GM18498 (cell line): ENCODE data around the gene KANK4.

Experiments
- ATAC-seq: cut with Tn5 transposase; IDR thresholded peaks from one replicate; pipeline ENCODE4 v1.9.1; 2021; ENCODE audit warnings: mild to moderate bottlenecking, moderate library complexity; ENCODE audit not compliant: unreplicated experiment

The KANK4 gene

DNA sequence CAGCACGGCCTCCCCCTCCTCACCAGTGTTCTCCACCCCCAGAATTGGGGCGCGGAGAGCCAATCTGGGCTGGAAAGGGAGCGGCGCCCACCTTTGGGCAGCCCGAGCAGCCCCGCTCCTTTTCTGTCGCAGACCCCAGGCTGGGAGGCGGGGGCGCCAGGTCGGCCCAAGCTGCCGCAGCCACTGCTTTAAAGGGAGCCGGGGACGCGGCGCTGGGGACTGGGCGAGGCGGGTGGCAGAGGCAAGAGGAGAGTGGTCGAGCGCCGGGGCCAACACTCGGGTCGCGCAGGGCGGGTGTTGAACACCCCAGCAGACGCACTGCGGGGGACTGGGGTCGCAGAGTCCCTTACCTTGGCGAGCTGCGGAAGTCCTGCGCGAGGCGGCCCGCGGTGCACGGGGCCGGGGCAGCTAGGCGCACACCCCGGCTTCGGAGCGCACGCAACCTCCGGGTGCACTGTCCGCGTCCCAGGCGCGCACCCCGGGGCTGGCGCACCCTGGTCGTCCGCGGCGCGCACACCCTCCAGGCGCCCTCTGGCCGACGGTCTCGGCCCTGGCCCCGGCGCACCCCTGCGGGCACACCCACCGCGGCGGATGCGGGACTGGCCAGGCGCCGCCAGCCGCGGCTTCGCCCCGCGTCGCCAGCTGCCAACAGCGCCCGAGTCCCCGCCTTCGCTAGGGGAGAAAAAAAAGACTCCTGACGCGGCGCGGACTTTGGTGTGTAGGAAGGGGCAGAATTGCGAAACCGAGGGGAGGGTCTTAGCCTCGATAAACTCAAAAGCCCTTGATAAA is at the start of gene KANK4:
TSS of gene KANK4 (minus strand) at position 679 of the 789 bp plus-strand sequence. CDS start 37,870 bp downstream, outside the sequence.
- no peak for ATAC-seq

DNA sequence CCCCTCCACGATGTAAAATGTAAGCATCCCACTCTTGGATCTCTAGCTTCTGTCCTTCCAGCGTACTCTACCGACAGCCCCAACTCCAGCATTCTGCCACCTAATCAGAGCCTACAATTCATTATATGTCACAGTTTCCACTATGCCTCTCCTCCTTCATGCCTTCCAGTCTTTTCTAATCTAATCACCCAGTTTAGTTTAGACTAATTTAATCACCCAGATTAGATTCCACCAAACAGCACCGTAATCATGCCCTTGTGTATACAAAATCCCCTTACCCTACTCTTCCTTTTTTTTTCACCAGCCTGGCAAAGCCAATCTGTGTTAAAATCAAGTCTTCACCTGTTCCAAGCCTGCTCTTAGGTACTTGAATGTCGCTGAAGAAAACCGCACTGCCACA is 49.8 kb upstream of the KANK4 start:
- ATAC-seq, result no peak

DNA sequence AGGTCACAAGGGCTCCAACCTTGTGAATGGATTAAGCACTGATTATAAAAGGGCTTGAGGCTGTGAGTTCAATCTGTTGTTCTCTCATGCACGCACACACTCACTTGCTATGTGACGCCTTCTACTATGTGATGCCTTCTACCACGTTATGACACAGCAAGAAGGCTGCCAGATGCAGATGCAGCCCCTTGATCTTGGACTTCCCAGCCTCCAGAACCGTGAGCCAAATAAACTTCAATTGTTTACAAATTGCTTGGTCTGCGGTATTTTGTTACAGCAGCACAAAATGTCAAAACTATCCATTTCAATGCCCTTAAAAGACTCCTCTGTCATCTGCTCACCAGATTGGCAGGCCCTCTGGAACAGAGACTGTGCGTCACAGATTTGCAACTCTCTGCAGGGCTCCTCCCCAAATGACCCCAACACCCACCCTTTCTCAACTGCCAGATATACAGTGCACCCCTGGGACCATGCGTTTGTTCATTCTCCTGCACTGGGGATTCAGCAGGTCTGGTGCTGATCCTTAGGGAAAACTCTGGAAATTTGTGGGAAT is 47.8 kb upstream of the KANK4 start:
- ATAC-seq, result no peak

DNA sequence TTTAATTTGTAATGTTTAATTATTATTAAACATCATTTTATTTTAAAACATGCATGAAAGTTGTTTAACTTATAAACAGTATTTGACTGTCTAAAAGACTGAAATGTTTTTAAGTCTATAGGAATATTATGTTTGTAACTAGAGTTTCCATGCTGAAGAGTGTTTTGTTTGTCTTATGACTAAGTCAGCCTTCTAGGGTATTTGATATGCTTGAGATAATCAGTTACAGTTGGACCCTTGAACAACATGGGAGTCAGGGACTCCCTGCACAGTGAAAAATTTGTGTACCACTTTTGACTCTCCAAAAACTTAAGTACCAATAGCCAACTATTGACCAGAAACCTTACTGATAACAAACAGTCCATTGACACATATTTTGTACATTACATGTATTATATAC is 45.5 kb upstream of the KANK4 start:
- ATAC-seq, result no peak

DNA sequence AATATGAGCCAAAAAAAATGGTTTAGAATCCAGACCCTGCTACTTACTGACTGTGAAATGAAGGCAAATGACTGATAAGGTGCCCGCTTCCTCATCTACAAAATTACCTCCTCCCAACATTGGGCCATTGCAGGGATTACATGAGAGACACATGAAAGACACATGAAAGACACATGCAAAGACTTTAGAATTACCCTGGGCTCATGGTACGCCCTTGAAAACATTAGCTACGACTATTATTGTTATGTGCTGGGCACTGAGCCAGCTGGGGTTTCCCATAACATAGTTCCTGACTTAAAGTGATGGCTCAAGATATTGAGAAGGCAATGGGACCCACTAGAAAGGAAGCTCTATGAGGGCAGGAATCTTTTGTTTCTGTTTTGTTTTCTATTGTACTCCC is 43.7 kb upstream of the KANK4 start:
- no peak for ATAC-seq

DNA sequence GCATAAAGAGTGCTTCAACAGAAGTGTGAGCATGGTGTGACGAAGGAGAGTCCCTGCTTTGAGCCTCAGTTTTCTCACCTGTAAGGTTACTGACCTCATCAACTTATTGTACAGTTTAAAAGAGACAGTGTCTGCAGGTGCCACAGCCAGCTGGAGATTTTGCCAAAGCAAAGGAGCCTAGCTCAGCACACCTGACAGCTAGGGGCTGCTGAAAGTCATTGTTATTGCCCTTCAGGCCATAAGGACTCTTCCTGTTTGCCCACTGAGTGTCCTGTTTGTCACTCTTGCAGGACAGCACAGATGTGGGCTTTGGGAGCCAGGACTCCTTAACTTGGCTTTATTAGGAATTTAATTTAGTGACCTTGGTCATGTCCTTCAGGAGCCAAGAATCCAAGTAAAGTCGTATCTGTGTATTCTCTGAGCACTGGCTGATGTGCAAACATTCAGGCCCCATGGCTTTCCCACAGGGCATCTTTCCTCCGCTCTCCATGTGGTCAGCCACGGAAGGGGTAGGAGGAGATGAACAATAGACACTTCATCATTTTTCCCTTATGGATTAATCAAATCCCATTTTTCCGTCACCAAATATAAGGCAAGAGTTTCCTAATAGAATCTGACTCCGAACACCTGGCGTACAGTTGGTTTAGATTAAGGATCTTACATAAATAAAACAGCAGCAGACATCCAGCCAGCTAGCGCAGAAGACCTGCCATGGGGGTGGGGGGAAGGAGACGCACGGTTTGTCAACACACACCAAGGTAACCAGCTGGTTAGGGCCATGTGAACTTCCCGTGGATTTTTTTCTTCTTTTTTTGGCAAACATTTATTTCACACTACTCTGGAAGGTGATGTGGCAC is 43.1 kb upstream of the KANK4 start:
- ATAC-seq, result no peak

DNA sequence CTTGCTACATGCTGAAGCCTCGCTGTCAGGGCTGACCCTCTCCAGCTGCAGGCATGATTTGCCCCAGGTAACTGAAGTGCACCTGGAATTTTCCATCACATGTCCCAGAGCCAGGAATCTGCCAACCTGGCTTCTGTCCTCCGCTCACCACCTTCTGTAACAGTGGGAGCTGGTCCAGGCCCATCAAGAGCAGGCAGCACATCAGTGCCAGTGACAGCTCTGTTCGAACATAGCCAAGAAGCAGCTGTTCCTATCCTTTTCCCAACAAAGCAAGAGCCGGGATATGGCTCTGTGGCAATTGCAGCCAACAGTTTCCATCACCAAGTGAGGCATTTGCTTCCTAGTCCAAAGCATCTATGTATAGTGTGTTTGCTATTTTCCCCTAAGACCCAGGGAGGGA is 42.2 kb upstream of the KANK4 start:
- ATAC-seq, result no peak

DNA sequence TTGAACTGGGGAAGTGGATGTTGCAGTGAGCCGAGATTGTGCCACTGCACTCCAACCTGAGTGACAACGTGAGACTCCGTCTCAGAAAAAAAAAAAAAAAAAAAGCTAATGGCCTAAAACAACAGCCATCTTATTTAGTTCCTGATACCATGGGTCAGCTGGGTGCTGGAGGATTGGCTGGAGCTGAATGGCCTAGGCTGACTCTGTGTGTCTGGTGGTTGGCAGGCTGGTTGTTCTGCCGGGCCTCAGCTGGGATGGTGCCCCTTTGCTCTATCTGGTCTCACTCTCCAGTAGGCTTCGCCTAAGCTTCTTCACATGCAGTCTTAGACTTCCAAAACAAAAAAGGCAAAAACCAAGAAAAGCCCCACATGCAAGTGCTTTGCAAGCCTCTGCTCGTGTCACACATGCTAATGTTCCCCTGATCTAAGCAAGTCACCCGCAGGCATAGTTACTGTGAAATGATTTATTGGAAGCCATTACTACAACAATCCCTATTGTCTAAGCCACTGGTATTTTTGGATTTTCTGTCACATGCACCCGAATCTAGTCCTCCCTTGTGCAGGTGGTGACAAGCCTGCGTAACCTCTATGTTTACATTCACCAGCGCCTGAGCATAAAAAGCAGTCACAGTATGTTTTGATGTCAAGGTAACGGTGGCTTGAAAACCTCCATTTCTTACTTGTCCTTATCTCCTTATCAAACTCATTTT is 39.6 kb upstream of the KANK4 start:
- no peak for ATAC-seq

DNA sequence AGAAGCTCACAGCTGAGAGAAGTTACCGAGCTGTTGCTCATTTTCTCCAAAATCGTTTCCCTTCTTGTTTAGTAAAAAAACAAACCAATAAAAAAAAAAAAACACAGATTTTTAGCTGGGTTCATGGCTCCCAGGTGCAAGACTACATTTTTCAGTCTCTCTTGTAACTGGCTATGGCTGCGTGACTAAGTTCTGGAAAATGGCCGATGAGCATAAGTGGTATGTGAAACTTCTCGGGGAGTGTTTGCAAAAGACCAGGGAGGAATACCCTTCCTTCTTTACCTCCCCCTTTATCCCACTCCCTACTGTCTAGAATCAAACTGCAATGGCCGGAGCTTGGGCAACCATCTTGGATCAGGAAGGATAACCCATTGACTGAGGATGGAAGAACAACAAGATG is 38.7 kb upstream of the KANK4 start:
- no peak for ATAC-seq

DNA sequence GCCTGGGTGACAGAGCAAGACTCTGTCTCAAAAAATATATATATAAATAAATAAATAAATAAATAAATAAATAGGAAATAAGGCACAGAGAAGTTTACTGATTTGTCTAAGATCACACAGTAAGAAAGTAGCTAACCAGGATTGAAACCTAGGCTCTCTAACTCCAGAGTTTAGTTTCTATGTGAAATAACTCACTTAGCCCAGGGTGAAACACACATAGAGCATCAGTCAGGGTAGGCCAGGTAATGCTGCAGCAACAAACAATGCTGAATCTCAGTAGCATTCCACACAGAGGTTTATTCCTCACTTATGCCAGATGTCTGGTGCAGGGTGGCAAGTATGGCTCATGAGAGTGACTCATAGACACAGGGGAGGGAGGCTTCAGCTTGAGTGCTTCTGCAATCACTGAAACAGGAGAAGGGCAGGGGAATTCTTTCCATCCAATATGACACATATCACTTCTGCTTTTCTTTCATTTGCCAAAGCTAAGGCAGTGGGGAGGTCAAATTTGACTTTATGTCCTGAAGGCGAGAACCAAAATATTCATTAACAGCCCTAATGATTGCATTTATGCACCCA is 37.1 kb upstream of the KANK4 start:
- ATAC-seq, result no peak

DNA sequence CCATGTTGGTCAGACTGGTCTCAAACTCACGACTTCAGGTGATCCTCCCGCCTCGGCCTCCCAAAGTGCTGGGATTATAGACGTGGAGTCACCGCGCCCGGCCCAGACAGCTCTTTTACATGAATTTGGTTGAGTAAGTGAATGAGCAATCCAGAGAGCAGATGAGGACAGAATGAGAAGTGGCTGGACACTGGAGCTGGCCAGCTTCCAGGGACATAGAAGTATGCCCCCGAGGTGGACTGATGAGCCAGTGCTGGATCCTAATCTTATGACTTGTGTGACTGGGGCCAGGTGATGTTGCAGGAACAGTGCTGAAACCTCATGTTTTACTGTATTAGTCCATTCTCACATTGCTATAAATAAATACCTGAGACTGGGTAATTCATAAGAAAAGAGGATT is 35.9 kb upstream of the KANK4 start:
- no peak for ATAC-seq

DNA sequence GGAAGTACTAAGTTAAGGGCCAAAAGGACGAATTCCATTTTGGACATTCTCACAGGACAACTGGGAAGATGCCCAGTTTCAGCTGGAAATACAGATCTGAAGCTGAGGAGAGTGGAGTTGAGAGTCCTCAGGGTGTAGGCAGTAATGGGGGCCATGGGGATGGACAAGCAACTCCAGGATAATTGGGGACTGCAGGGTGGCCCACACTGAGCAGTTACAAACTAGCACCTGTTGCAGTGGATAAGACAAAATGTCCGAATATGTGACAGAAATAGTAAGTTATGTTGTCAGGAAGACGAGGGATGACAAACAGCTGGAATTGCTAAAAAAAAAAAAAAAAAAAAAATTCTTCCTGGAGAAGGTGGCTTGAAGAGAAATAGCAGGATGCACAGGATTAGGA is 34.6 kb upstream of the KANK4 start:
- ATAC-seq, result no peak

DNA sequence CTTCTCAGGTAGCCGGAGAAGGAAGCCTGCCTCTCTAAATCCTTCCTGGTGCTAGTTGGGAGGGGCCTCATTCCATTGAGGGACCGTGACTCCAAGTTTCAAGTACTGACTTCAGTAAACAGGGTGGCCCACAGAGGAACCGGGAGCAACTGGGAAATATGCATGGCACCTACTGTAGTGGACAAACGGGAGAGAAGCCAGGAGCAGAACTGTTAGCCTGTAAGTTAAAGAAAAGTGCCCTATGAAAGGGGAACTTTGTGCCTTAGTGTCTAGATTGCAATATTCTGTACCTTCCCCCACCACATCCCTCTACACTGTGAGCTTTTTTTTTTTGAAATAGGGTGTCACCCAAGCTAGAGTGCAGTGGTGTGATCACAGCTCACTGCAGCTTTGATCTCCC is 33.2 kb upstream of the KANK4 start:
- ATAC-seq, result no peak

DNA sequence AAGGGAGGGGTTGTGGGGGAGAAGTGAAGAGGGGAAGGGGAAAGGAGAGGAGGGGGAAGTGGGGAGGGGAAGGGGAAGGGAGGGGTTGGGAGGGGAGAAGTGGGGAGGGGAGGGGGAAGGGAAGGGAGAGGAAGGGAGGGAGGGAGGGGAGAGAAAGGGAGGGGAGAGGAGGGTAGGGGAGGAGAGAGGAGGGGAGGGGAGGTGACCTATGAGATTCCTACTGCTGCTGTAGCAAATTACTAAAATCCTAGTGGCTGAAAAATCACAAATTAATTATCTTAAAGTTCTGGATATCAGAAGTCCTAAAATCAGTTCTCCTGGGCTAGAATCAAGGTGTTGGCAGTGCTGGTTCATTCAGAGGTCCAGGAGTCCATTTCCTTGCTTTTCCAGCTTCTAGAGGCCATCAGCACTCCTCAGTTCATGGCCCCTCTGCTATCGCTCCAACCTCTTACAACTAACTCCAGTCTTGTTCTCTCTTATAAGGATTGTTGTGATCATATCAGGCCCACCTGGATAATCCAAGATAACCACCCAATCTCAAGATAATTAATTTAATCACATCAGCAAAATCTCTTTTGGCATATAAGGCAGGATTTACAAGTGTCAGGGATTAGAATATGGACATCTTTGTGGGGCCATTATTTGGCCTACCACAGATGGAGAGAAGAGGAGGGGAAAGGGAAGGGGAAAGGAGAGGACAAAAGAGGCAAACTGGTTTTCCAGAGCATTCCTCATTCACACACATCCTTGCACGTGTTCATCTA is 30.4 kb upstream of the KANK4 start:
- no peak for ATAC-seq

DNA sequence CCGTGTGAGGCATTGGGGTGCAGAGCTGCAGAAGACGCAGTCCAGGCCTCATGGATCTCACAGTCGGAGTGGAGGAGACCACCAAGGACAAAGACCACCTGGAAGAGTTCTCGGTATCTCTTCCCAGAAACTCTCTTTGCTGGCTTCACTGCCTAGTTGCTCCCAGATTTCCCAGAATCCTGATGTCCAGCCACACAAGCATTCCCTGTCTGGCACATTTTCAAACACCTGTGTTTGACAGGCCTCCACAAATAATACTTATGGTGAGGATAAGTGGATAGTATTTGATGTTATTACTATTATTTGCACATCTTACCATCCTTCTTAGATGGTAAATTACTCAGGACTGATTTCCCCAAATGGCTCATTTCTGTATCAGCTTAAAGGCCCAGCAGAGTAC is 27.7 kb upstream of the KANK4 start:
- ATAC-seq, result no peak

DNA sequence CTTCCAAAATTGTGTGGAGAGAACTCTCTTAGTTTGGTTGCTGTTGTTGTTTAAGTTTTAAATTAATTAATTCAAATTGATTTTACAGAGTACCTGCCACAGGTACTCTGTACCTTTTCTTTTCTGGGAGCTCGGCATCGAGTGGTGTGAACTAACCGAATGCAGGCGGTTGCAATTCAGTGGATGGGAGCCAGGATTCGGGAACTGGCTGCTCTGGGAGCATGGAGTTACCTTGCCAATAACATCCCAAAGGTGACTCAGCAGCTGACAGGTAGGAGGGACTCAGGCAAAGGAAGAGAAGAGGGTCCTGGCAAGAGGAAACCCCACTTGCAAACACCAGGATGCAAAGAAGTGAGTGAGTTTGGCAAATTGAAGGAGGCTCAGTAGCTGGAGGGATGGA is 24.7 kb upstream of the KANK4 start:
- no peak for ATAC-seq

DNA sequence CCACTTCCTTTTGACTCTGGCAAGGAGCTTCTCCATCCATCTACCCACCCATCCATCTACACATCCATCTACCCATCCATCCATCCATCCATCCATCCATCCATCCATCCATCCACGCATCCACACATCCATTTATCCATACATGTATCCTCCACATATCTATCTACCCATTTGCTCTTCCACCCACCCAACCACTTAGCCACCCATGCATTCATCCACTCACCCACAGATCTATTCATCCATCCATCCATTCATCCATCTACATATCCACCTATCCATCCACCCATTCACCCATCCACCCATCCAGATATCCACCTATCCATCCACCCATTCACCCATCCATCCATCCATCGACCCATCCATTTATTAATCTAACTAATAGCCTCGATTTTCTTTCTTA is 23.0 kb upstream of the KANK4 start:
- ATAC-seq, result no peak

DNA sequence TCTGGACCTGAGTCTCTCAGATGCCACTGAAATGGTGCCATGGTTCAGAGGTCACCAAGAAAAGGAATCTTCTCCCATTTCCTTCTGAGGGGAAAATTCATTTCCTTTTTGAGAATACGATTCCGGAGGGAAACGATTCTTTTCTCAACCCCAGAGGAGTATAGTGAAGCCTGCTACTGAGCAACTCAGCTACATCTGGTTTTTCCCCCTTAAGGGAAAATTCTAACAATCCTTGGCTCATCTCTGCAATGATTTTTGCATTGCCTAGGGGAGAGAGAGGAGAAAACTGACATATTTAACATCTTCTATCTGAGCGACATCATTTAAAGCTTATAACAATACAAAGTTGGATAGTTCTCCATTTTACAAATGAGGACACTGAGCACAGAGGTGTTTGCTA is 22.4 kb upstream of the KANK4 start:
- no peak for ATAC-seq

DNA sequence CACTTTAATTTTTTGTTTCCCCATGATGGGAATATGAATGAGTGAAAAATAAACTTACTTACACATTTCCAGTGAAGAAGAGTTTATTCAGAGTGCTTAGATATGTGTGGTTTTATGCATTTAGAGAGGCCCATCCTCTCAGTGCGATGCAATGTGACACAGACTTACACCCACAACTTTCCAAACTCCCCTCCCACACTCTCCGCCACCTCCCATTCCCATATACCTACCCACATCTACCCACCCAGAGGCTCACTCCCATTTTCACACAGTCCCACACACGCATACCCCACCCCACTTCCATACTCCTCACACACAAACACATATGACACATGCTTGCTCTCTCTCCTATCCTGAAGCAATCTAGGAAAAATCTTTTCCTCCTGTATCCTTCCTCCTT is 21.9 kb upstream of the KANK4 start:
- no peak for ATAC-seq
